ENCODE results near the gene DZANK1.
"Not testable (repeated sequence)": the region's sequence is repeated elsewhere in the genome, so short reads cannot be mapped to it uniquely, and the experiment has no call there.

The DZANK1 gene

GRCh38 chr20:18466894-18467730 lies at the start of gene DZANK1, which contains the start of gene POLR3F:
DZANK1 (minus strand) TSS chr20:18467030; CDS start chr20:18465358, 1,672 bp downstream.
POLR3F (plus strand) TSS chr20:18467390; CDS start chr20:18467507, 117 bp downstream.
- DNase-seq (ENCODE audit: low read depth in 2 of 2) = peak; percentile 84 to 91

GRCh38 chr20:18515973-18516372 lies 49.1 kb upstream of the DZANK1 start:
- DNase-seq (ENCODE audit: low read depth in 2 of 2) = no peak

GRCh38 chr20:18514127-18514526 lies 47.3 kb upstream of the DZANK1 start:
- DNase-seq (ENCODE audit: low read depth in 2 of 2) = no peak

GRCh38 chr20:18513208-18513607 lies 46.4 kb upstream of the DZANK1 start:
- DNase-seq (ENCODE audit: low read depth in 2 of 2) = no peak

GRCh38 chr20:18511571-18511970 lies 44.7 kb upstream of the DZANK1 start:
- no peak for DNase-seq (ENCODE audit: low read depth in 2 of 2)

- DNase-seq (ENCODE audit: low read depth in 2 of 2) = peak; percentile 95 to 96
These were observed 40.7 kb upstream of the DZANK1 start, which contains the start of gene SEC23B for GRCh38 chr20:18507218-18508191. SEC23B (plus strand) TSS chr20:18507940; CDS start chr20:18510836, 2,896 bp downstream.

- DNase-seq (ENCODE audit: low read depth in 2 of 2) = no peak
These were observed 39.9 kb upstream of the DZANK1 start for GRCh38 chr20:18506744-18507143.

- no peak for DNase-seq (ENCODE audit: low read depth in 2 of 2)
These were observed 37.7 kb upstream of the DZANK1 start for GRCh38 chr20:18504479-18505060.

- not testable (repeated sequence) for DNase-seq (ENCODE audit: low read depth in 2 of 2)
These were observed 34.8 kb upstream of the DZANK1 start for GRCh38 chr20:18501672-18502071.

- no peak for DNase-seq (ENCODE audit: low read depth in 2 of 2)
These were observed 30.8 kb upstream of the DZANK1 start for GRCh38 chr20:18497603-18498002.

- peak; percentile 50 to 70 for DNase-seq (ENCODE audit: low read depth in 2 of 2)
These were observed 30.1 kb upstream of the DZANK1 start, which contains the start of gene RBBP9 for GRCh38 chr20:18496740-18497592. RBBP9 (minus strand) TSS chr20:18497225; CDS start chr20:18497167, 58 bp downstream.

GRCh38 chr20:18496042-18496441 lies 29.2 kb upstream of the DZANK1 start:
- DNase-seq (ENCODE audit: low read depth in 2 of 2) = no peak

GRCh38 chr20:18488301-18488700 lies 21.5 kb upstream of the DZANK1 start:
- DNase-seq (ENCODE audit: low read depth in 2 of 2) = no peak

- DNase-seq (ENCODE audit: low read depth in 2 of 2) = no peak
These were observed 14.8 kb upstream of the DZANK1 start for GRCh38 chr20:18481596-18481995.

- no peak for DNase-seq (ENCODE audit: low read depth in 2 of 2)
These were observed 11.0 kb upstream of the DZANK1 start for GRCh38 chr20:18477821-18478220.

GRCh38 chr20:18477218-18477617 lies 10.4 kb upstream of the DZANK1 start:
- no peak for DNase-seq (ENCODE audit: low read depth in 2 of 2)

- no peak for DNase-seq (ENCODE audit: low read depth in 2 of 2)
These were observed 296 bp downstream of the DZANK1 start for GRCh38 chr20:18466574-18466893.

GRCh38 chr20:18465536-18466200 lies 1.2 kb downstream of the DZANK1 start:
- no peak for DNase-seq (ENCODE audit: low read depth in 2 of 2)

GRCh38 chr20:18456600-18456999 lies 10.2 kb downstream of the DZANK1 start:
- DNase-seq (ENCODE audit: low read depth in 2 of 2) = no peak

GRCh38 chr20:18443886-18444285 lies 22.9 kb downstream of the DZANK1 start:
- no peak for DNase-seq (ENCODE audit: low read depth in 2 of 2)
